HepG2 (cell line): ENCODE measurements around the gene POFUT2. TPM values are rescaled to one million over a fixed set of nuclear protein-coding genes. Genes with fewer than 3 reads are reported as not detected.

Source experiments
- AGO2 ChIP-seq: fragments of 200-400 bp; formaldehyde crosslinking; optimal IDR thresholded peaks from 2 replicates; pipeline ENCODE3; 2017; ENCODE audit warnings: mild to moderate bottlenecking, low read depth, low read length, moderate library complexity
- AKAP8 ChIP-seq: sonication (generic); formaldehyde crosslinking; IDR thresholded peaks from 2 replicates; pipeline ENCODE4 v1.5.1; 2020; ENCODE audit warnings: mild to moderate bottlenecking, missing genetic modification reagents
- CAMTA2 ChIP-seq: sonication (generic); formaldehyde crosslinking; IDR thresholded peaks from 2 replicates; pipeline ENCODE4 v1.4.0; 2020; ENCODE audit warnings: mild to moderate bottlenecking, missing genetic modification reagents, borderline replicate concordance
- DR1 ChIP-seq: sonication (generic); formaldehyde crosslinking; IDR thresholded peaks from 2 replicates; pipeline ENCODE4 v1.8.0; 2021; ENCODE audit warnings: mild to moderate bottlenecking, missing genetic modification reagents, inconsistent platforms
- EEA1 ChIP-seq: sonication (generic); formaldehyde crosslinking; IDR thresholded peaks from 2 replicates; pipeline ENCODE4 v1.5.1; 2020; ENCODE audit warnings: mild to moderate bottlenecking, missing genetic modification reagents, borderline replicate concordance
- ESRRA ChIP-seq: sonication (generic); formaldehyde crosslinking; IDR thresholded peaks from 2 replicates; pipeline ENCODE4 v1.5.1; 2020; ENCODE audit warnings: mild to moderate bottlenecking, low read depth, missing genetic modification reagents
- JUND ChIP-seq: sonication (generic); formaldehyde crosslinking; IDR thresholded peaks from 2 replicates; pipeline ENCODE4 v1.8.0; 2022; ENCODE audit warnings: mild to moderate bottlenecking, missing genetic modification reagents
- KDM5B ChIP-seq: sonication (generic); formaldehyde crosslinking; IDR thresholded peaks from 2 replicates; pipeline ENCODE4 v1.4.0; 2020; ENCODE audit warnings: missing genetic modification reagents, mild to moderate bottlenecking, borderline replicate concordance
- KLF15 ChIP-seq: sonication (generic); formaldehyde crosslinking; IDR thresholded peaks from 2 replicates; pipeline ENCODE4 v1.8.1; 2023; ENCODE audit warnings: borderline replicate concordance, mild to moderate bottlenecking, inconsistent platforms, missing genetic modification reagents, mixed read lengths
- MLXIP ChIP-seq: sonication (generic); formaldehyde crosslinking; IDR thresholded peaks from 2 replicates; pipeline ENCODE4 v1.9.0; 2021; ENCODE audit warnings: missing genetic modification reagents, borderline replicate concordance
- PHF20 ChIP-seq: sonication (generic); formaldehyde crosslinking; IDR thresholded peaks from 2 replicates; pipeline ENCODE4 v1.5.0; 2020; ENCODE audit warnings: mild to moderate bottlenecking, missing genetic modification reagents
- ZBTB33 ChIP-seq: sonication (generic); formaldehyde crosslinking; IDR thresholded peaks from 2 replicates; pipeline ENCODE4 v1.4.0; 2020; ENCODE audit warnings: missing genetic modification reagents
- ZEB1 ChIP-seq: IDR thresholded peaks from 2 replicates; pipeline ENCODE4 v1.6.1; 2012; ENCODE audit warnings: mild to moderate bottlenecking, low read depth, inconsistent platforms; ENCODE audit not compliant: insufficient replicate concordance
- ZFP90 ChIP-seq: sonication (generic); formaldehyde crosslinking; IDR thresholded peaks from 2 replicates; pipeline ENCODE4 v1.8.0; 2022; ENCODE audit warnings: missing genetic modification reagents, mild to moderate bottlenecking, inconsistent platforms, borderline replicate concordance
- ZNF235 ChIP-seq: sonication (generic); formaldehyde crosslinking; IDR thresholded peaks from 2 replicates; pipeline ENCODE4 v1.8.1; 2023; ENCODE audit warnings: mild to moderate bottlenecking, missing genetic modification reagents, borderline replicate concordance
- ZNF350 ChIP-seq: sonication (generic); formaldehyde crosslinking; IDR thresholded peaks from 2 replicates; pipeline ENCODE4 v1.4.0; 2020; ENCODE audit warnings: mild to moderate bottlenecking, low read depth, missing genetic modification reagents, borderline replicate concordance
- ZNF543 ChIP-seq: sonication (generic); formaldehyde crosslinking; IDR thresholded peaks from 2 replicates; pipeline ENCODE4 v1.4.0; 2020; ENCODE audit warnings: mild to moderate bottlenecking, missing genetic modification reagents
- ZNF576 ChIP-seq: sonication (generic); formaldehyde crosslinking; IDR thresholded peaks from 2 replicates; pipeline ENCODE4 v1.4.0; 2020; ENCODE audit warnings: mild to moderate bottlenecking, missing genetic modification reagents
- ZSCAN12 ChIP-seq: sonication (generic); formaldehyde crosslinking; IDR thresholded peaks from 2 replicates; pipeline ENCODE4 v1.9.0; 2021; ENCODE audit warnings: mild to moderate bottlenecking, missing genetic modification reagents
- polyA plus RNA-seq, 8 experiments: library from polyadenylated mRNA; depleted of rRNA in 3 of 8; stranded (reverse) in 7 of 8; unstranded in 1 of 8; fragments of >200 nt; fragmentation: Illumina TruSeq in 4 of 8; extraction: Trizol in 4 of 8; gene quantifications; 2 replicates each; pipeline versions ENCODE4 v1.2.1 to v1.2.3, GENCODE V29; 2011 to 2016; ENCODE audit warnings: low read depth in 4 of 8, missing spikeins in 1 of 8, mixed read lengths in 1 of 8; ENCODE audit not compliant: insufficient read depth in 1 of 8
- total RNA-seq, 5 experiments: library from RNA; depleted of rRNA; stranded (reverse); fragments of >200 nt; fragmentation: Illumina TruSeq; extraction: Trizol; gene quantifications; 2 replicates each; pipeline ENCODE4 v1.2.3, GENCODE V29; 2016; ENCODE audit warnings: low read depth in 1 of 5

POFUT2 gene
- total and polyA plus RNA-seq, 2 of the 13 experiments (the other 11 are each of a cell fraction or from before 2014, with no cell fraction given): 22.8 to 24.0 TPM

- TF ChIP-seq AGO2 (peak; percentile 67), JUND (0 out of 2 replicates have a peak, but pooled peaks have one; percentile 22), ESRRA (CRISPR knock-in tag) (no peak; the same call in 1 of the 2 replicates), PHF20 (no peak), ZFP90 (no peak), ZNF576 (CRISPR knock-in tag) (0 out of 2 replicates have a peak, but pooled peaks have one; percentile 51), ZNF350 (CRISPR knock-in tag) (peak; percentile 31; the same call in 1 of the 2 replicates), KLF15 (CRISPR knock-in tag) (no peak), AKAP8 (CRISPR knock-in tag) (peak; percentile 75; the same call in 1 of the 2 replicates), ZSCAN12 (CRISPR knock-in tag) (no peak), EEA1 (CRISPR knock-in tag) (no peak), ZNF543 (CRISPR knock-in tag) (no peak), CAMTA2 (CRISPR knock-in tag) (peak; percentile 75; the same call in 1 of the 2 replicates), ZBTB33 (peak; percentile 95), MLXIP (CRISPR knock-in tag) (no peak), DR1 (CRISPR knock-in tag) (peak; percentile 37; the same call in 1 of the 2 replicates), KDM5B (CRISPR knock-in tag) (0 out of 2 replicates have a peak, but pooled peaks have one; percentile 15), ZNF235 (0 out of 2 replicates have a peak, but pooled peaks have one; percentile 66), ZEB1 (no peak)
These were observed 4.1 kb upstream of the POFUT2 start (continued) for GRCh38 chr21:45291613-45292398.
